ENCODE measurements around the gene MAPK12.

Gene MAPK12

GRCh38 chr22:50227579-50228215, 33.8 kb downstream of the MAPK12 start:
- no peak for DNase-seq (ENCODE audit: low read depth)
- TF ChIP-seq, protein P1, sequence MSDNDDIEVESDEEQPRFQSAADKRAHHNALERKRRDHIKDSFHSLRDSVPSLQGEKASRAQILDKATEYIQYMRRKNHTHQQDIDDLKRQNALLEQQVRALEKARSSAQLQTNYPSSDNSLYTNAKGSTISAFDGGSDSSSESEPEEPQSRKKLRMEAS (IDR thresholded peaks at IDR 0.05; ENCODE audit: low read depth, low read length): no peak
- no peak for TF ChIP-seq MYC (IDR thresholded peaks at IDR 0.05; ENCODE audit: low read depth, low read length)
- TF ChIP-seq POLR2A (IDR thresholded peaks at IDR 0.05; ENCODE audit: extremely low read depth, insufficient read length): no peak
- TF ChIP-seq, protein P2, sequence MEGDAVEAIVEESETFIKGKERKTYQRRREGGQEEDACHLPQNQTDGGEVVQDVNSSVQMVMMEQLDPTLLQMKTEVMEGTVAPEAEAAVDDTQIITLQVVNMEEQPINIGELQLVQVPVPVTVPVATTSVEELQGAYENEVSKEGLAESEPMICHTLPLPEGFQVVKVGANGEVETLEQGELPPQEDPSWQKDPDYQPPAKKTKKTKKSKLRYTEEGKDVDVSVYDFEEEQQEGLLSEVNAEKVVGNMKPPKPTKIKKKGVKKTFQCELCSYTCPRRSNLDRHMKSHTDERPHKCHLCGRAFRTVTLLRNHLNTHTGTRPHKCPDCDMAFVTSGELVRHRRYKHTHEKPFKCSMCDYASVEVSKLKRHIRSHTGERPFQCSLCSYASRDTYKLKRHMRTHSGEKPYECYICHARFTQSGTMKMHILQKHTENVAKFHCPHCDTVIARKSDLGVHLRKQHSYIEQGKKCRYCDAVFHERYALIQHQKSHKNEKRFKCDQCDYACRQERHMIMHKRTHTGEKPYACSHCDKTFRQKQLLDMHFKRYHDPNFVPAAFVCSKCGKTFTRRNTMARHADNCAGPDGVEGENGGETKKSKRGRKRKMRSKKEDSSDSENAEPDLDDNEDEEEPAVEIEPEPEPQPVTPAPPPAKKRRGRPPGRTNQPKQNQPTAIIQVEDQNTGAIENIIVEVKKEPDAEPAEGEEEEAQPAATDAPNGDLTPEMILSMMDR (IDR thresholded peaks at IDR 0.05; ENCODE audit: low read depth, low read length): no peak
- H3K4me3 ChIP-seq (ENCODE audit: low read depth, low read length): no peak overlapping the region

- DNase-seq (ENCODE audit: low read depth): no peak
- TF ChIP-seq MYC (IDR thresholded peaks at IDR 0.05; ENCODE audit: low read depth, low read length) (no peak), POLR2A (IDR thresholded peaks at IDR 0.05; ENCODE audit: extremely low read depth, insufficient read length) (no peak)
- TF ChIP-seq, protein P1 (IDR thresholded peaks at IDR 0.05; ENCODE audit: low read depth, low read length): no peak
- TF ChIP-seq, protein P2 (IDR thresholded peaks at IDR 0.05; ENCODE audit: low read depth, low read length): no peak
- no peak overlapping the region for H3K4me3 ChIP-seq (ENCODE audit: low read depth, low read length)
Observed at GRCh38 chr22:50226875-50227165, 34.7 kb downstream of the MAPK12 start.

DNA sequence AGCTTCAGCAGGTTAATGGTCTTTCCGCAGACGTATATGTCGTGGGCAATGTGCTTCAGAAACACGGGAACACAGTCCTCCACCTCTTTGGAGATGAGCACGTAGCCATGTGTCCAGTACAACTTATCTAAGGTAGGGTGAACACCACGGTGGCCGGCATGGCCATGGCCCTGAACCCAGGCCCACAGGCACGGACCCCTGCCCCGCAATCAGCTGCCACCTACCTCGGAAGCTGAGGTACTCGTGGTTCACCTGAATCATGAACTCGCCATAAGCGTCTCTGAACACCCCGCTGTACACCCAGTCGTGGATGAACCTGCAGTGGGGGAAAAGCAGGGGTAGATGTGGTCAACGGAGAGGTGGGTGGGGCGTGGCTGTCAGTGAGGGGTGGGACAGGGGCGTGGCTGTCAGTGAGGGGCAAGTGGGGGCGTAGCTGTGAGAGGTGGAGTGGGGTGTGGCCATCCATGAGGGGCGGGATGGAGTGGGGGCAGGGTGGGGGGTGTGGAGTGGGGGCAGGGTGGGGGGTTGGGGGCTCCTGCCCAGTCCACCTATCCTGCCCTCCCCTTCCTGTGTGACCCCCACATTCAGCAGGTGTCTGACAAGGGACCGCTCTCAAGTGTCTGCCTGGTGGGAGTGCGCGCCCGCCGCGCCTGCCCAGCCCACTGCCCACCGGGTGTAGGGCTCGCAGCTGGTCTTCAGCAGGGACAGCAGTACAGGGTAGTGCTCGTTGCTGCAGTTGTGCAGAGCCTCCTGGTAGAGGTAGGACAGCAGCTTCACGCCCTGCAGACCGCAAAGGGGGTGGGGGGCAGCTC, 35.2 kb downstream of the MAPK12 start:
- no peak for DNase-seq (ENCODE audit: low read depth)
- TF ChIP-seq, protein P1 (IDR thresholded peaks at IDR 0.05; ENCODE audit: low read depth, low read length): no peak
- TF ChIP-seq POLR2A (IDR thresholded peaks at IDR 0.05; ENCODE audit: extremely low read depth, insufficient read length) (no peak), MYC (IDR thresholded peaks at IDR 0.05; ENCODE audit: low read depth, low read length) (no peak)
- TF ChIP-seq, protein P2 (IDR thresholded peaks at IDR 0.05; ENCODE audit: low read depth, low read length): no peak
- no peak overlapping the region for H3K4me3 ChIP-seq (ENCODE audit: low read depth, low read length)

GRCh38 chr22:50225200-50225969, 36.1 kb downstream of the MAPK12 start:
- DNase-seq (ENCODE audit: low read depth): no peak
- TF ChIP-seq, protein P1 (IDR thresholded peaks at IDR 0.05; ENCODE audit: low read depth, low read length): no peak
- TF ChIP-seq MYC (IDR thresholded peaks at IDR 0.05; ENCODE audit: low read depth, low read length) (no peak), POLR2A (IDR thresholded peaks at IDR 0.05; ENCODE audit: extremely low read depth, insufficient read length) (no peak)
- TF ChIP-seq, protein P2 (IDR thresholded peaks at IDR 0.05; ENCODE audit: low read depth, low read length): no peak
- H3K4me3 ChIP-seq (ENCODE audit: low read depth, low read length): no peak overlapping the region

DNA sequence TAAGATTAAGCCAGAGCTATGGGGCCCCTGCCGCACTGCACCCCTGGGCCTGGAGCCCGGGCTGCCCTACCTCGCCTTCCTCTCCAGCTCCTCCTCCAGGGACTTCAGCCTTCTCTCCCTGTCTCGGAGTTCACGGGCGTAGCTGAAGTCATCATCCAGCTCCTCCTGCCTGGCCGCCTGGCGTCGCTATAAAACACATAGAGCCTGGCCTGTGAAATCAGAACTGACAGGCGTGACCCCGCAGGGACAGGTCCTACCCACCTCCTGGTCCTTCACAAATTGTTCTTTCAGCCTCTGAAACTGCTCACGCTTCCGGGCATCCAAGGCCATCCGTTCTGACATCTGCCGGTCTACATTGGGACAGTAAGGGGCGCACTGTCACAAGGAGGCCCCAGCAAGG, 37.4 kb downstream of the MAPK12 start:
- TF ChIP-seq, protein P2 (IDR thresholded peaks at IDR 0.05; ENCODE audit: low read depth, low read length): no peak
- no peak for TF ChIP-seq POLR2A (IDR thresholded peaks at IDR 0.05; ENCODE audit: extremely low read depth, insufficient read length)
- TF ChIP-seq MYC (IDR thresholded peaks at IDR 0.05; ENCODE audit: low read depth, low read length): no peak
- TF ChIP-seq, protein P1 (IDR thresholded peaks at IDR 0.05; ENCODE audit: low read depth, low read length): no peak
- DNase-seq (ENCODE audit: low read depth): no peak
- no peak overlapping the region for H3K4me3 ChIP-seq (ENCODE audit: low read depth, low read length)

Measured in NB4 (cell line).